HCT116 (cell line): ENCODE data around the gene PBX1.

ENCODE experiments used
- CTCF ChIP-seq, 3 experiments: fragments of 200-600 bp in 1 of 3; sonication (generic) in 1 of 3; IDR thresholded peaks in 2 of 3; conservative IDR thresholded peaks in 1 of 3; 2 replicates each; pipeline ENCODE4 v1.5.1; 2012 to 2017; ENCODE audit warnings: low read depth in 2 of 3, low read length in 2 of 3, antibody characterized with exemption in 1 of 3, borderline replicate concordance in 1 of 3, control low read depth in 1 of 3, mild to moderate bottlenecking in 1 of 3, mixed read lengths in 1 of 3, mixed run types in 1 of 3, moderate library complexity in 1 of 3; ENCODE audit not compliant: insufficient read depth in 1 of 3
- FOSL1 ChIP-seq: IDR thresholded peaks from 2 replicates; pipeline ENCODE4 v1.6.1; 2012; ENCODE audit warnings: low read depth
- MAX ChIP-seq: IDR thresholded peaks from 2 replicates; pipeline ENCODE4 v1.6.1; 2012
- POLR2A ChIP-seq: IDR thresholded peaks from 2 replicates; pipeline ENCODE4 v1.7.0; 2011; ENCODE audit warnings: borderline replicate concordance; ENCODE audit not compliant: insufficient read depth, insufficient read length; ENCODE audit errors: extremely low read depth
- RAD21 ChIP-seq: IDR thresholded peaks from 2 replicates; pipeline ENCODE4 v1.6.1; 2012; ENCODE audit warnings: low read depth, mild to moderate bottlenecking
- SP1 ChIP-seq: IDR thresholded peaks from 2 replicates; pipeline ENCODE4 v1.6.1; 2012; ENCODE audit warnings: low read depth
- YY1 ChIP-seq: IDR thresholded peaks from 2 replicates; pipeline ENCODE4 v1.6.1; 2011; ENCODE audit warnings: low read length, low read depth, moderate library complexity, mild to moderate bottlenecking; ENCODE audit not compliant: insufficient replicate concordance; ENCODE audit errors: extremely low read depth
- TF ChIP-seq, protein P1 (sequence below): IDR thresholded peaks from 2 replicates; pipeline ENCODE4 v1.6.1; 2012; ENCODE audit warnings: low read depth

DNA sequence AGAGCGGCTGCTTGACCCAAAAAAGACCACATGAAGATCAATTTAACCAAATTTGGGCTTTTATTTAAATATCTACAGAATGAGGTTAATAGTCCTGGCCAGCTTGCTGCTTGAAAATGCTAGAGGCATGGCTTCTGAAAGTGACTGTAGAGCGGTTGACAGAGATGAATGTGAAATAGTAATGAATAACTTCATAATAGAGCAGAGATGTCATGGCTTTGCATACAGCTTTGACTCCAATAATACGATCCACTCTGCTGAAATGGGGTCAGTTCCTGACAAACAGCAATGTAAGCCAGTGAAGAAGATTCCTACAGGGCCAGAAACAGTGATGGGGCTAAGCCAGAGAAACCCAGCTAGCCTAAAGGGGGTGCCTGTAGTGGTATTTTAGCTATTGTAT, 183.8 kb downstream of the PBX1 start:
- TF ChIP-seq CTCF (IDR thresholded peaks at IDR 0.05 in 2 of 3, conservative IDR thresholded peaks at IDR 0.05 in 1 of 3; ENCODE audit: borderline replicate concordance in 1 of 3, insufficient read depth in 1 of 3, low read depth in 2 of 3, low read length in 2 of 3) (no peak), MAX (no peak), SP1 (no peak), FOSL1 (no peak), POLR2A (no peak), YY1 (no peak), RAD21 (no peak)
- TF ChIP-seq, protein P1, sequence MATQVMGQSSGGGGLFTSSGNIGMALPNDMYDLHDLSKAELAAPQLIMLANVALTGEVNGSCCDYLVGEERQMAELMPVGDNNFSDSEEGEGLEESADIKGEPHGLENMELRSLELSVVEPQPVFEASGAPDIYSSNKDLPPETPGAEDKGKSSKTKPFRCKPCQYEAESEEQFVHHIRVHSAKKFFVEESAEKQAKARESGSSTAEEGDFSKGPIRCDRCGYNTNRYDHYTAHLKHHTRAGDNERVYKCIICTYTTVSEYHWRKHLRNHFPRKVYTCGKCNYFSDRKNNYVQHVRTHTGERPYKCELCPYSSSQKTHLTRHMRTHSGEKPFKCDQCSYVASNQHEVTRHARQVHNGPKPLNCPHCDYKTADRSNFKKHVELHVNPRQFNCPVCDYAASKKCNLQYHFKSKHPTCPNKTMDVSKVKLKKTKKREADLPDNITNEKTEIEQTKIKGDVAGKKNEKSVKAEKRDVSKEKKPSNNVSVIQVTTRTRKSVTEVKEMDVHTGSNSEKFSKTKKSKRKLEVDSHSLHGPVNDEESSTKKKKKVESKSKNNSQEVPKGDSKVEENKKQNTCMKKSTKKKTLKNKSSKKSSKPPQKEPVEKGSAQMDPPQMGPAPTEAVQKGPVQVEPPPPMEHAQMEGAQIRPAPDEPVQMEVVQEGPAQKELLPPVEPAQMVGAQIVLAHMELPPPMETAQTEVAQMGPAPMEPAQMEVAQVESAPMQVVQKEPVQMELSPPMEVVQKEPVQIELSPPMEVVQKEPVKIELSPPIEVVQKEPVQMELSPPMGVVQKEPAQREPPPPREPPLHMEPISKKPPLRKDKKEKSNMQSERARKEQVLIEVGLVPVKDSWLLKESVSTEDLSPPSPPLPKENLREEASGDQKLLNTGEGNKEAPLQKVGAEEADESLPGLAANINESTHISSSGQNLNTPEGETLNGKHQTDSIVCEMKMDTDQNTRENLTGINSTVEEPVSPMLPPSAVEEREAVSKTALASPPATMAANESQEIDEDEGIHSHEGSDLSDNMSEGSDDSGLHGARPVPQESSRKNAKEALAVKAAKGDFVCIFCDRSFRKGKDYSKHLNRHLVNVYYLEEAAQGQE: no peak
